GM13977 (cell line): ENCODE results near the gene CADM1.

Experiments
- DNase-seq: peaks from one replicate; pipeline ENCODE4 v3.0.0; 2012; ENCODE audit warnings: low spot score
- CTCF ChIP-seq: IDR thresholded peaks from 2 replicates; pipeline ENCODE4 v1.5.1; 2012; ENCODE audit warnings: mild to moderate bottlenecking, control low read depth; ENCODE audit not compliant: insufficient read depth; ENCODE audit errors: extremely low read depth, missing control alignments
- in situ Hi-C: fragments of 300-500 bp; cut with MboI; formaldehyde crosslinking; loops from one replicate; pipeline ENCODE4 v1.12.0; 2022; ENCODE audit warnings: low sequenced_read_pairs, low pct_unique_long_range_greater_than_20kb, mixed read lengths, inconsistent platforms; ENCODE audit not compliant: unreplicated experiment

Gene CADM1

GRCh38 chr11:115444542-115444941 lies 59.7 kb downstream of the CADM1 start:
- in situ Hi-C loops = no loop called here
- no peak for TF ChIP-seq CTCF
- DNase-seq = no peak

GRCh38 chr11:115439969-115440540 lies 64.2 kb downstream of the CADM1 start:
- DNase-seq = no peak
- in situ Hi-C loops = no loop called here
- TF ChIP-seq CTCF = no peak

GRCh38 chr11:115439385-115439784 lies 64.8 kb downstream of the CADM1 start:
- in situ Hi-C loops = no loop called here
- DNase-seq = peak; percentile 10
- TF ChIP-seq CTCF = no peak

- in situ Hi-C loops = no loop called here
- DNase-seq = no peak
Observed at GRCh38 chr11:115437902-115438575, 66.2 kb downstream of the CADM1 start.

GRCh38 chr11:115430345-115430744 lies 73.9 kb downstream of the CADM1 start:
- in situ Hi-C loops = no loop called here
- no peak for TF ChIP-seq CTCF
- DNase-seq = no peak

More at GRCh38 chr11:115437902-115438575, 66.2 kb downstream of the CADM1 start:
- TF ChIP-seq CTCF = no peak

- no peak for TF ChIP-seq CTCF
- in situ Hi-C loops = no loop called here
- DNase-seq = no peak
Observed at GRCh38 chr11:115428306-115428705, 75.9 kb downstream of the CADM1 start.
